GM12878 (cell line): ENCODE measurements around the gene HSF4. TPM values are rescaled to one million over a fixed set of nuclear protein-coding genes. Genes with fewer than 3 reads are reported as not detected.
A peak's percentile ranks its signal among the peaks of the same experiment; 100 is the strongest.

Experiments
- ATAC-seq: fragments of 200-7000 bp; cut with Tn5 transposase; 3 replicates; pipeline ENCODE4 v1.9.1; 2020; ENCODE audit warnings: mild to moderate bottlenecking, moderate library complexity
- BruUV-seq: library from RNA; stranded (reverse); fragments of 400-500 nt; replicated peaks from 2 replicates; lab custom pipeline; 2021; lab: Mats Ljungman, UMichigan
- CTCF ChIA-PET: fragments of 300-600 bp; sonication (Branson Sonifier 250); formaldehyde crosslinking; extraction: SDS; loops from one replicate; lab custom pipeline; 2021; ENCODE audit warnings: inconsistent platforms; lab: Yijun Ruan, JAX
- POLR2A ChIA-PET: fragments of 350-600 bp; formaldehyde crosslinking; extraction: SDS; loops from one replicate; lab custom pipeline; 2021; ENCODE audit warnings: inconsistent platforms; lab: Charles Lee
- RAD21 ChIA-PET: fragments of 300-600 bp; sonication (Branson Sonifier 250); formaldehyde crosslinking; loops from one replicate; lab custom pipeline; 2023; ENCODE audit warnings: antibody characterized with exemption; ENCODE audit not compliant: unreplicated experiment; lab: Charles Lee
- SMC1A ChIA-PET: fragments of 300-600 bp; sonication (Branson Sonifier 250); formaldehyde crosslinking; loops from one replicate; lab custom pipeline; 2023; ENCODE audit not compliant: unreplicated experiment, uncharacterized antibody; lab: Charles Lee
- DNase-seq: peaks from one replicate; pipeline ENCODE4 v3.0.0-alpha.2; 2011; ENCODE audit warnings: low read depth, low spot score
- FAIRE-seq: peaks from 3 replicates; lab custom pipeline; 2011; peaks lifted over from hg19 to GRCh38; lab: Jason Lieb, UNC
- H2AFZ ChIP-seq: 2 replicates; pipeline ENCODE4 v1.6.0; 2011; ENCODE audit warnings: low read depth, low read length, control low read depth; ENCODE audit not compliant: control insufficient read depth
- H3K27ac ChIP-seq: 2 replicates; pipeline ENCODE4 v1.5.1; 2011; ENCODE audit warnings: control low read depth; ENCODE audit not compliant: control insufficient read depth, insufficient read depth
- H3K27me3 ChIP-seq, 2 experiments: replicated peaks in 1 of 2; 2 replicates each; pipeline versions ENCODE4 v1.6.0 to v1.6.1; 2011; ENCODE audit warnings: low read length in 1 of 2; ENCODE audit not compliant: control insufficient read depth in 2 of 2, insufficient read depth in 2 of 2
- H3K36me3 ChIP-seq, 2 experiments: 2 replicates each; pipeline ENCODE4 v1.5.1; 2011; ENCODE audit warnings: low read length in 1 of 2; ENCODE audit not compliant: control insufficient read depth in 2 of 2, insufficient read depth in 2 of 2
- H3K4me1 ChIP-seq: 2 replicates; pipeline ENCODE4 v1.6.1; 2011; ENCODE audit warnings: mild to moderate bottlenecking, low read length, moderate library complexity, mixed read lengths; ENCODE audit not compliant: control insufficient read depth, insufficient read depth
- H3K4me2 ChIP-seq: 2 replicates; pipeline ENCODE4 v1.6.0; 2011; ENCODE audit warnings: control low read depth; ENCODE audit not compliant: control insufficient read depth, insufficient read depth
- H3K4me3 ChIP-seq: fragments of 200-600 bp; sonication (generic); 2 replicates; pipeline ENCODE4 v1.5.1; 2016
- H3K79me2 ChIP-seq: 2 replicates; pipeline ENCODE4 v1.6.0; 2011; ENCODE audit warnings: low read length; ENCODE audit not compliant: control insufficient read depth, insufficient read depth
- H3K9ac ChIP-seq: 2 replicates; pipeline ENCODE4 v1.8.0; 2011; ENCODE audit warnings: low read length, control low read depth, mixed read lengths; ENCODE audit not compliant: control insufficient read depth, insufficient read depth
- H3K9me3 ChIP-seq: replicated peaks from 3 replicates; pipeline ENCODE4 v1.5.1; 2011; ENCODE audit warnings: mild to moderate bottlenecking, low read length; ENCODE audit not compliant: control insufficient read depth, insufficient read depth
- H4K20me1 ChIP-seq: 2 replicates; pipeline ENCODE4 v1.6.0; 2011; ENCODE audit not compliant: control insufficient read depth, insufficient read depth
- CBFB ChIP-seq: IDR thresholded peaks from 2 replicates; pipeline ENCODE4 v1.6.1; 2016; ENCODE audit warnings: antibody characterized with exemption, low read depth
- GATAD2B ChIP-seq: fragments of 450-650 bp; conservative IDR thresholded peaks from 2 replicates; pipeline ENCODE4 v1.6.1; 2017; ENCODE audit warnings: low read depth, mild to moderate bottlenecking, moderate library complexity
- IKZF2 ChIP-seq, 2 experiments: fragments of 450-650 bp; IDR thresholded peaks; 2 replicates each; pipeline ENCODE4 v1.6.1; 2017; ENCODE audit warnings: mild to moderate bottlenecking in 2 of 2, moderate library complexity in 2 of 2
- NR2F1 ChIP-seq: fragments of 450-650 bp; conservative IDR thresholded peaks from 2 replicates; pipeline ENCODE4 v1.6.1; 2017; ENCODE audit warnings: mild to moderate bottlenecking
- POLR2A ChIP-seq: IDR thresholded peaks from 2 replicates; pipeline ENCODE4 v1.6.1; 2011; ENCODE audit warnings: low read depth, mild to moderate bottlenecking, low read length
- RB1 ChIP-seq: fragments of 450-650 bp; formaldehyde crosslinking; IDR thresholded peaks from 2 replicates; pipeline ENCODE4 v1.6.1; 2017; ENCODE audit warnings: mild to moderate bottlenecking, borderline replicate concordance
- REST ChIP-seq: IDR thresholded peaks from 2 replicates; pipeline ENCODE4 v1.6.1; 2012; ENCODE audit warnings: mild to moderate bottlenecking, low read depth, low read length
- SP1 ChIP-seq: IDR thresholded peaks from one replicate; pipeline ENCODE4 v1.6.1; 2011; ENCODE audit warnings: low read depth, low read length
- WGBS: methylation state at CpG from one replicate; pipeline ENCODE4 v1.1.6; 2016; ENCODE audit warnings: low lambda C conversion rate; ENCODE audit not compliant: insufficient replicate concordance, insufficient coverage; ENCODE audit errors: missing lambda C conversion rate; 5-methylcytosine and 5-hydroxymethylcytosine counted together
- in situ Hi-C: fragments of 300-500 bp; cut with MboI; formaldehyde crosslinking; loops from 9 replicates; pipeline ENCODE4 v1.14.3; 2018; ENCODE audit warnings: mixed read lengths
- intact Hi-C: fragments of 100-400 bp; cut with micrococcal nuclease; formaldehyde crosslinking; loops from one replicate; pipeline ENCODE4 v1.14.2; 2022; ENCODE audit not compliant: unreplicated experiment
- polyA plus RNA-seq, 11 experiments: library from polyadenylated mRNA; depleted of rRNA in 4 of 11; unstranded in 6 of 11; stranded (reverse) in 5 of 11; fragments of >200 nt; fragmentation: Nextera tagmentation in 4 of 11; fragmentation: Illumina TruSeq in 1 of 11; extraction: Ambion mirVana in 4 of 11; extraction: Trizol in 1 of 11; gene quantifications; 1 replicate in 1 of 11; 2 replicates in 10 of 11; pipeline versions ENCODE4 v1.2.1 to v1.2.3, GENCODE V29; 2011 to 2016; ENCODE audit warnings: inconsistent platforms in 2 of 11, missing spikeins in 2 of 11, low read depth in 1 of 11
- total RNA-seq, 4 experiments: library from RNA; depleted of rRNA in 3 of 4; stranded (reverse); fragments of >200 nt in 3 of 4; fragmentation: Illumina TruSeq in 1 of 4; extraction: Trizol in 1 of 4; gene quantifications; 2 replicates each; pipeline versions ENCODE4 v1.2.1 to v1.2.3, GENCODE V29; 2013 to 2021
- TF ChIP-seq, protein P1 (sequence below): fragments of 150-350 bp; IDR thresholded peaks from 2 replicates; pipeline ENCODE4 v1.6.1; 2016; ENCODE audit warnings: low read depth, low read length

HSF4 gene
- total and polyA plus RNA-seq, 10 of the 15 experiments (the other 5 are each of a cell fraction or from before 2014, with no cell fraction given) = 0.31 to 9.9 (median 2.6) TPM; not detected in 1

DNA sequence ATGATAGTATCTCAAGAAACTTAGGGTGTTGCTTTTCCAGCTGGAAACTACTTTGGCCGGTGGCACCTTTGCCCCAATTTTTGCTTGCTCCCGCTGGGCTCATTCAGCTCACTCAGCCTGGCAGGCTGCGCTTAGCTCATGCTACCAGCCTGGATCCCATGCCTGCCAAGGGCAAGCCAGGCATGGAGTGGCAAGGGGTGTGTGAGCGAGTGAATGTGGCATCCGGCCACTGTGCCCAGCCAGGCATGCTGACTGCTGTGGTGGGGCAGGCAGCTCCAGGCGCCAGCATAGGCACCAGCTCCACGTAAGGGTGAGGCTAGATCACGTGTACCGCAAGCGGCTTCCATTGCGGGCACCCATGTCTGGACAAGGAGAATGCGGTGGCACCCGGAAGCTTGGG, 23.2 kb upstream of the HSF4 start (continued):
- TF ChIP-seq REST = no peak
- TF ChIP-seq GATAD2B = no peak
- no peak for TF ChIP-seq NR2F1
- TF ChIP-seq, protein P1, sequence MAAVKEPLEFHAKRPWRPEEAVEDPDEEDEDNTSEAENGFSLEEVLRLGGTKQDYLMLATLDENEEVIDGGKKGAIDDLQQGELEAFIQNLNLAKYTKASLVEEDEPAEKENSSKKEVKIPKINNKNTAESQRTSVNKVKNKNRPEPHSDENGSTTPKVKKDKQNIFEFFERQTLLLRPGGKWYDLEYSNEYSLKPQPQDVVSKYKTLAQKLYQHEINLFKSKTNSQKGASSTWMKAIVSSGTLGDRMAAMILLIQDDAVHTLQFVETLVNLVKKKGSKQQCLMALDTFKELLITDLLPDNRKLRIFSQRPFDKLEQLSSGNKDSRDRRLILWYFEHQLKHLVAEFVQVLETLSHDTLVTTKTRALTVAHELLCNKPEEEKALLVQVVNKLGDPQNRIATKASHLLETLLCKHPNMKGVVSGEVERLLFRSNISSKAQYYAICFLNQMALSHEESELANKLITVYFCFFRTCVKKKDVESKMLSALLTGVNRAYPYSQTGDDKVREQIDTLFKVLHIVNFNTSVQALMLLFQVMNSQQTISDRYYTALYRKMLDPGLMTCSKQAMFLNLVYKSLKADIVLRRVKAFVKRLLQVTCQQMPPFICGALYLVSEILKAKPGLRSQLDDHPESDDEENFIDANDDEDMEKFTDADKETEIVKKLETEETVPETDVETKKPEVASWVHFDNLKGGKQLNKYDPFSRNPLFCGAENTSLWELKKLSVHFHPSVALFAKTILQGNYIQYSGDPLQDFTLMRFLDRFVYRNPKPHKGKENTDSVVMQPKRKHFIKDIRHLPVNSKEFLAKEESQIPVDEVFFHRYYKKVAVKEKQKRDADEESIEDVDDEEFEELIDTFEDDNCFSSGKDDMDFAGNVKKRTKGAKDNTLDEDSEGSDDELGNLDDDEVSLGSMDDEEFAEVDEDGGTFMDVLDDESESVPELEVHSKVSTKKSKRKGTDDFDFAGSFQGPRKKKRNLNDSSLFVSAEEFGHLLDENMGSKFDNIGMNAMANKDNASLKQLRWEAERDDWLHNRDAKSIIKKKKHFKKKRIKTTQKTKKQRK = no peak

GRCh38 chr16:67142342-67142741, 22.2 kb upstream of the HSF4 start:
- Histone ChIP-seq H3K4me3 (no peak overlapping the region), H3K9me3 (no peaks in the 10 kb centered on the region), H3K9ac (no peak overlapping the region), H3K4me1 (no peaks in the 10 kb centered on the region), H3K36me3 (peaks cover 26 to 31% of the 10 kb centered on the region in 2 experiments; a peak in 3 of 4 replicates), H2AFZ (no peak overlapping the region), H3K4me2 (no peak overlapping the region), H3K79me2 (no peaks in the 10 kb centered on the region), H3K27ac (no peak overlapping the region), H3K27me3 (no peaks in the 10 kb centered on the region), H4K20me1 (no peaks in the 10 kb centered on the region)
- intact Hi-C loops = no loop called here
- ChIA-PET RAD21 (interaction anchor here (1.4 to 1.5 kb wide), 2 partner anchors 13 to 125 kb away, joined by 3 to 4 read pairs; no protein-coding TSS in a partner anchor), CTCF (no interaction called here), POLR2A (no interaction called here), SMC1A (interaction anchor here (1.2 to 1.7 kb wide), 2 partner anchors 9 to 15 kb away, joined by 3 to 6 read pairs; no protein-coding TSS in a partner anchor)
- no TSS peak for BruUV-seq
- no peak for DNase-seq
- no peak for ATAC-seq
- WGBS = 95% methylated on average over 9 of the region's 9 CpGs
- FAIRE-seq = no peak
- in situ Hi-C loops = no loop called here
- TF ChIP-seq RB1 (no peak), SP1 (no peak), CBFB (no peak), POLR2A (peak; percentile 36; the same call in 1 of the 2 replicates), IKZF2 (IDR thresholded peaks at IDR 0.05) (no peak)
